ENCODE measurements around the gene TAS2R10.

GRCh38 chr12:10853776-10854175, 27.6 kb upstream of the TAS2R10 start:
- TF ChIP-seq CTCF (IDR thresholded peaks at IDR 0.05) (no peak), EP300 (IDR thresholded peaks at IDR 0.05) (no peak), POLR2A (IDR thresholded peaks at IDR 0.05) (no peak)

Measured in ovary (tissue), 3 donors.